ENCODE results near the gene KNCN.

Gene KNCN

DNA sequence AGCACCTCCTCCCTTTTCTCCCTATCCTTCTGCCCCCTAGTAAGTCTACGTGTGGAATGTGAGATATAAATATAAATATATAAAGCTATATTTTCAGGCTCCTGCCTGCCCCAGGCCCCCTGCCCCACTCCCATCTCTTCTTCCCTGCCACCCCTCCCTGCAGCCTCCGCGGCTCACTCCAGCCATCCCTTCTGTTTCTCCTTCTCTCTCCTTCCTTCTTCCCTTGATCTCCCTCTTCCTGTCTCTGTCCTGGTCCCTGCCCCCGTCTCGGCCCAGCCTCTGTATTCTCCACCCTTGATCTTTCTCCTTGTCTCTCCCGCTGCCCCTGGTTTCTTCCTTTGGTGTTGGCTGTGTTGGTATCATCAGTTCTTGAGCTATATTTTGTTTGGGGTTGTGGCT is 38.7 kb downstream of the KNCN start:
- H3K4me3 ChIP-seq: no peak overlapping the region
- H3K27ac ChIP-seq: no peak overlapping the region

DNA sequence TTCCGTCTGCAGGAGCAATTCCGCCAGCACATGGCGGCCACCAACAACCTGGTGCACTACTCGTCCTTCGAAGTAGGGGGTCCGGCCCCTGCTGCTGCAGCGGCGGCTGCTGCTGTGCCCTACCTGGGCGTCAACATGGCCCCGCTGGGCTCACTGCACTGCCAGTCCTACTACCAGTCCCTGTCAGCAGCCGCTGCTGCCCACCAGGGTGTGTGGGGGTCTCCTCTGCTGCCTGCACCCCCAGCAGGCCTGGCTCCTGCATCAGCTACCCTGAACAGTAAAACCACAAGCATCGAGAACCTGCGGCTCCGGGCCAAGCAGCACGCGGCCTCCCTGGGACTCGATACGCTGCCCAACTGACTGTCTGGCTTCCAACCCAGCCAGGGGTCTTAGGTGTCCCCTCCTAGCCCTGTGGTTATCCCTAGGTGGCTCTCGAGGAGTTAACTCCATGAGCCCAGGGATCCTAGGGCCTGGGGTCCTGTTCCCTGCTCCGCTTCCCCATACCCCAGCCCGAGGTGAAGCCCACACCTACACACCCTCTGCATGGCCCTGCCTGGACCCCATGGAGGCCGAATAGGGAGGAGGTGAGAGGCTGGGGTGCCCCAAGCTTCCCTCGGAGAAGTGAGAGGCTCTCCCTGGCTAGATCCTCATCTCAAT is 39.2 kb downstream of the KNCN start:
- H3K4me3 ChIP-seq: no peak overlapping the region
- no peak overlapping the region for H3K27ac ChIP-seq

DNA sequence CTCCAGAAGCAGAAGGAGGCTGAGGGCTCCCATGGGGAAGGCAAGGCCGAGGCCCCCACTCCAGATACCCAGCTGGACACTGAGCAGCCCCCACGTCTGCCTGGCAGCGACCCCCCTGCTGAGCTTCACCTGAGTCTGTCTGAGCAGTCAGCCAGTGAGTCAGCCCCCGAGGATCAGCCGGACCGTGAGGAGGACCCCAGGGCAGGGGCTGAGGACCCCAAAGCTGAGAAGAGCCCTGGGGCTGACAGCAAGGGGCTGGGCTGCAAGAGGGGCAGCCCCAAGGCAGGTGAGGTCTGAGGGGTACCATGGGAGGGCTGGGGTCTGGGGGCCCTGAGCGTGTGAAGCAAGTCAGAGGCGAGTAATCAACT is 40.5 kb downstream of the KNCN start:
- H3K27ac ChIP-seq: no peak overlapping the region
- no peak overlapping the region for H3K4me3 ChIP-seq

DNA sequence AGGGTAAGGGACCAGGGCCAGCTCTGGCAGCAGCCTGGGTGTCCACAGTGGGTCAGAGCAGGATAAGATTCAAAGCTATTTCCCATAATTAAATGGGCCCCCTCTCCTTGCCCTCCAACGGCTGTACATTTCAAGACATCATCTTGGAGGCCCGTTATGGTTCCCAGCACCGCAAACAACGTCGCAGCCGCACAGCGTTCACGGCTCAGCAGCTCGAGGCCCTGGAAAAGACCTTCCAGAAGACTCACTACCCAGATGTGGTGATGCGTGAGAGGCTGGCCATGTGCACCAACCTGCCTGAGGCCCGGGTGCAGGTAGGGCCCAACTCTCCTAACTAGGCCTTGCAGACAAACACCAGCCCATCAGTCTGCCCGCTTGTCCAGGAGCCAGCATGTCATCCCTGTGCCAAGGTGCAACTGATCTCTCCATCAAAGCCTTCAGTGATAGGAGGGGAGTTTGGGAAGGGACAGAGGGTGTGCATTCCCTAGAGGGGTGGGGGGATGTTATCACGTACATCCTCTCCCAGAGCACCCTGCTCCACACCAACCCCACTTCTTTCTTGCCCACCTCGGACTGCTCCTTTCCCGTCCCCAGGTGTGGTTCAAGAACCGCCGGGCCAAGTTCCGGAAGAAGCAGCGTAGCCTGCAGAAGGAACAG is 41.0 kb downstream of the KNCN start:
- Histone ChIP-seq H3K27ac (no peak overlapping the region), H3K4me3 (no peak overlapping the region)

DNA sequence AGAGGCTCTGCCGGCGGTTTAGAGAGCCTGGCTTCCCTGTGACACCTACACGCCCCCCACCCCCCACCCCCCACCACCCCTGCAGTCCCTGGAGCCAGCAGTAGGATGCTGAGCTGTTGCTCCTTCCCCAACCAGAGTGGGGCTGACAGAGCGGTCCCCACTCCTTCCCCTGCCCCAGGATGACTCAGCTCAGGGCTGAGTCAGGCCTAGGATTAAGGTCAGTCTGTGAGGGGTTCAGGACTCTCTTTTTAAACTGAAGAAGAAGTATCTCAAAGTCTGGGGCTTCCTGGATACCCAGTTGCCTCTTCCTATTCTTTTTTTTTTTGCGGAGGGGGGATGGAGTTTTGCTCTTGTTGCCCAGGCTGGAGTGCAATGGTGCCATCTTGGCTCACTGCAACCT is 42.7 kb downstream of the KNCN start:
- H3K27ac ChIP-seq: no peak overlapping the region
- no peak overlapping the region for H3K4me3 ChIP-seq

DNA sequence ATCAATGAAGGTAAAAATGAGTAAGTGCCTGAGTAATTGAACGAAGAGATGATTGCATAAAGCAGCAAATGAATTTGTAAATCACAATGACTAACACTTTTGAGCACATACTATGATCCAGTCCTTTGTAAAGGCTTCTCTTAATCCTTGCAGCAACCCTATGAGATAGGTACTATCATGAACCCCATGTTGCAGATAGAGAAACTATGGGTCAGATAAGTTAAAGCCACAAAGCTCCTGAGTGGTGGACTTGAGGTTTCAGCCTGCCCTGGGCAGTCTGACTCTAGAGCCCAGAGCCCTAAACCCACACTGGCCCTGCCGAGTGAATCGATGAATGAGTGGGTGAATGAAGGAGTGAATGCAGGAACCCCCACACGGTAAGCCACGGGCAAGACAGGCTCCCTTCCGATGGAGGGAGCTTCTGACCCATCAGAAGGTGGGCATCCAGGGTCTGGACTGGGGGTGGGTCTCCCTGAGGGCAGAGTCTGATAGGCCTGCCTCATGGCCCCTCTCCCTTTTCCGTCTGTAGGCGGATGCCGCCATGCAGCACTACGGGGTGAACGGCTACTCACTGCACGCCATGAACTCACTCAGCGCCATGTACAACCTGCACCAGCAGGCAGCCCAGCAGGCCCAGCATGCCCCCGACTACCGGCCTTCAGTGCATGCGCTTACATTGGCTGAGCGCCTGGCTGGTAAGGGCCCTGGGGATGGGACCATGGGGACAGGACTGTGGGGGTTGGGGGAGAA is 44.8 kb downstream of the KNCN start:
- Histone ChIP-seq H3K4me3 (no peak overlapping the region), H3K27ac (no peak overlapping the region)

DNA sequence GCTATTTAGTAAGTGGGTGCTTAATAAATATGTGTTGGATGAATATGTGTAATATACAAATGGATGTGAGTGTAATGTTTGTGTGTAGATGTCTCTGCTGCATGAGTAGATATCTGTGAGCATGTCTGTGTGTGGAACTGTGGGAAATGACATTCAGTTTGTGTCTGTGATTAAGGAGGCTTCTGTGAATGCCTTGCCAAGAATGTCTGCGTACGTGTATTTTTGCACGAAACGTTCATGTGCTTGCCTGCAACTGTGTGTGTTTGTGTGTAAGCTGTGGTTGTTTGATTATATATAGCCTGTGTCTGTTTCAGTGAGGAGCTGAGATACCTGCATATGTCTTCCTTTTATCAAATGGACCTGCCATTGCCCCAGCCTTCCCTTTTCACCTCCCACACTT is 48.0 kb downstream of the KNCN start:
- no peak overlapping the region for H3K27ac ChIP-seq
- no peak overlapping the region for H3K4me3 ChIP-seq

DNA sequence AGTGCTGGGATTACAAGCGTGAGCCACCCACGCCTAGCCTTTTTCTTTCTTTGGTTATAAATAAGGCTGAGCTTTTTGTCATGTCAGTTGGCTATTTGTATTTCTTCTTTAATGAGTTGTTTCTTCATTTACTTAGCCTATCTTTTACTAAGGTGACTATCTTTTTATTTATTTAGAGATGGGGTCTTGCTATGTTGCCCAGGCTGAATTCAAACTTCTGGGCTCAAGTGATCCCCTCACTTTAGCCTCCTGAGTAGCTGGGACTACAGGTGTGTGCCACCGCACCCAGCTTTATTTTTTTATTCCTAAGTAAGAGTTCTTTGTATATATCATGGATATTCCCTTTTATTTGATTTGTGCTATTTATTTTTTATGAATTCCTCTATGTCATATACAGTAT is 49.9 kb downstream of the KNCN start:
- H3K27ac ChIP-seq: no peak overlapping the region
- H3K4me3 ChIP-seq: no peak overlapping the region

DNA sequence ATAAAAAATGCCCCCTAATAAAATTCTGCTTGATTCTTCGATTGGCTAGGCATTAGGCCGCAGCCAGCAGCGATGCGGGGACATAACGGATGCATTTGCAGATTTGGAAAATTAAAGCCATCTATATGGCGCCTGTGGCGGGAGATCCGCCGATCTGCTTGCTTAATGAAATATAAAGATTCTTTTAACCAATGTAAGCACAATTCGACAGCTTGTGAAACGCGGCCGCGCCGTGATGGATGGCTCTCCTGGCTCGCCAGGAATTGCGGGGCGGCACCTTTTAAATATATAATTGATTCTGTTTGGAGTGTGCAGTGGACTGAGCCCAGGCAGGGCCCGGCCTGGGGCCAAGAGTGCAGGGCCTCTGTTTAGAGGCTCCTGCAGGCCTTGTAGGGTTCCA is 53.8 kb downstream of the KNCN start:
- H3K27ac ChIP-seq: no peak overlapping the region
- H3K4me3 ChIP-seq: no peak overlapping the region

DNA sequence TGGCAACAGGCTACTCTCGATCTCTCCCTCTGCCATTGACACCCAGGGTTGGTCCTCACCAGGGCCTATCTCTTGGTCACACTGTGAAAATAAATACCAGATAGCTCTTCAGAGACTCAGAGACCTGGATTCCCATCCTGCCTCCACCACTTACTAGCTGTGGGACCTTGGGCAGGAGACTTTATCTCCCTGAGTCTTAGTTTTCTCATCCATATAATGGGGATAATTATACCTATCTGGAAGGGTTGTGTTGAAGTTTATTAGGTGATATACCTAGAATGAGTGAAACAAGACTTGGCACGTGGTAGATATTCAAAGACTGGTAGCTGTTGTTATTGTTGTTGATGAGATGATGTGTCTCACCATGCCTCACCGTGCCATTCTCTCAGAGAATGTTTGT is 54.4 kb downstream of the KNCN start:
- Histone ChIP-seq H3K27ac (no peak overlapping the region), H3K4me3 (no peak overlapping the region)

DNA sequence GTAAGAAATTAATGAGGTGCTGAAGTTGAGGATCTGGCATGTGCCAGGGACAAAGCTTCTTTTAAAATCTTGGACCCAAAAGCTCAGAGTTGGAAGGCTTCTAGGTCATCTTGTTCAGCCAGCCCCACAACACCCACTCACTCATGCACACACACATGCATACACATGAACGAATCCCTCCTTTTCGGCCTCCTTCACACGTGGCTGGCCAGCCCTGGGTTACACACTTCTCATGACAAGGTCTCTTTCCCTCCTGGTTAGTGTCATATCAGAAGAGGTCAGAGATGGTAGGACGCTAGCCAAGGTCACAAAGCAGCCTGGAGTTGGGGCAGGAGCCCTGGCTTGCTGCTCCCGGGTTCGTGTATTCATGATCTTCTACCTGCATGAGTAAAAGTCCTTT is 54.9 kb downstream of the KNCN start:
- Histone ChIP-seq H3K27ac (no peak overlapping the region), H3K4me3 (no peak overlapping the region)

DNA sequence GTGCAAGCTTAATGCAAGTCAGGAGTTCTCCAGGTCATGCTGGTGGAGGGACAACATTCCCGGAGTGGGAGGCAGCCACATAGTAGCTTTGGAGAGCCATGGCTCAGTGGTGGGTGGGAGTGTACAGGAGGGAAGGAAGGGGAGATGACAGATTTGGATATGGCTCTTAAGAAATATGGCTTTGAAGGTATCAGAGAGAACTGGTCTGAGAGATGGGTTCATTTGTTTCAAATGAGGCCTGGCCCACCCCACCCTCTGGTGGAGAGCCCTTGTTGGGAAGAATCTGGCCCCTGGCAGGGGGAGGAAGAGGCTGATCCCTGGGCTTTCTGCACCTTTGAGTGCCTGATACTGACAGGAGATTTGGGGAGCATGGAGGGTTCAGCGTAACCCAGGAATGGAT is 55.7 kb downstream of the KNCN start:
- H3K4me3 ChIP-seq: no peak overlapping the region

More for the DNA sequence above, 55.7 kb downstream of the KNCN start:
- H3K27ac ChIP-seq: no peak overlapping the region
